ENCODE data around the gene TUBGCP3.

- TF ChIP-seq CTCF (IDR thresholded peaks at IDR 0.05): no peak
- TF ChIP-seq POLR2A (IDR thresholded peaks at IDR 0.05): no peak
- no peak for TF ChIP-seq EP300 (IDR thresholded peaks at IDR 0.05)
These were observed 106.5 kb downstream of the TUBGCP3 start for GRCh38 chr13:112481458-112481857.
